Mucosa of descending colon (tissue), 3 donors: ENCODE data around the gene MAST1. TPM values are rescaled to one million over a fixed set of nuclear protein-coding genes. Genes with fewer than 3 reads are reported as not detected.
"Not testable (repeated sequence)": the region's sequence is repeated elsewhere in the genome, so short reads cannot be mapped to it uniquely, and the experiment has no call there.

ENCODE experiments used
- ATAC-seq: fragments of 200-7000 bp; cut with Tn5 transposase; one replicate; pipeline ENCODE4 v1.9.1; 2020; ENCODE audit warnings: mild to moderate bottlenecking, moderate library complexity
- DNase-seq, 3 donors: peaks; one replicate each; pipeline ENCODE4 v3.0.0-alpha.2; 2020
- H3K36me3 ChIP-seq: fragments of 200-600 bp; one replicate; pipeline ENCODE4 v1.8.0; 2021; ENCODE audit warnings: low read depth, mild to moderate bottlenecking
- H3K4me1 ChIP-seq: fragments of 200-600 bp; one replicate; pipeline ENCODE4 v1.8.0; 2021; ENCODE audit warnings: low read depth, mild to moderate bottlenecking
- H3K4me3 ChIP-seq: fragments of 200-600 bp; one replicate; pipeline ENCODE4 v1.8.0; 2021; ENCODE audit warnings: mild to moderate bottlenecking
- H3K9me3 ChIP-seq: fragments of 200-600 bp; one replicate; pipeline ENCODE4 v1.8.0; 2021; ENCODE audit warnings: mild to moderate bottlenecking
- intact Hi-C, 2 donors: fragments of 100-400 bp; cut with DNase I in 1 of 2; cut with micrococcal nuclease in 1 of 2; formaldehyde crosslinking; loops; one replicate each; pipeline versions ENCODE4 v1.11.0 to v1.11.1; 2022; cut with DNase I, micrococcal nuclease
- total RNA-seq, 3 donors: library from RNA; stranded (reverse); fragmentation: NEBNext Ultra II Directional in 2 of 3; extraction: Animal tissue kit (Norgen Biotek cat#: 25700) in 2 of 3; gene quantifications; one replicate each; pipeline versions ENCODE4 v1.2.1 to v1.2.4, GENCODE V29; 2021 to 2023
- TF ChIP-seq, protein P1 (sequence below): fragments of 200-600 bp; IDR thresholded peaks from one replicate; pipeline ENCODE4 v1.8.0; 2022; ENCODE audit warnings: antibody characterized with exemption, mild to moderate bottlenecking
- donor health status: DM: no; HTN: no; CAD: no; lungs with moderate emphysema.
- donor health status: DM: no; HTN: no; CAD: no.
- donor health status: DM: no; HTN: yes; CAD: no.

The MAST1 gene
- total RNA-seq, 3 donors from 2014 or later, result 0.69 to 4.1 (median 1.2) TPM

DNA sequence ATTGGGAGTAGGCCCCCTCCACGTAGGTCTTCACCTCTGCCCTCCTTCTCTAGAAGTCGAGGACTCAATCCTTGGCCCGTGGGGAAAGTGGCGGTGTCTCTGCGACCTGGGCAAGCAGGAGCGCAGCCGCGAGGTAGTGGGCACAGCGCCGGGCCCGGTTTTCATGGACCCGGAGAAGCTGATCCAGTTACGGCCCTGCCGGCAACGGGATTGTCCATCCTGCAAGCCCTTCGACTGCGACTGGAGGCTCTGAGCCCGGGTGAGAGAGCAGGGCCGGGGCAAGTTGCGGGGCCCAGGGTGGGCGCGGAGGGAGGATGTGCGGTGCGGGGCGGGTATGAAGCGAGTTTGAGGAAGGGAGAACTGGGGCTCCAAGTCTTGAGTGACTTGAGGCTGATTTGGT lies 34.3 kb upstream of the MAST1 start:
- ATAC-seq, result no peak
- Histone ChIP-seq H3K36me3 (no peaks in the 10 kb centered on the region), H3K4me1 (peaks cover 16% of the 10 kb centered on the region), H3K9me3 (no peaks in the 10 kb centered on the region), H3K4me3 (no peak overlapping the region)
- intact Hi-C loops, result no loop called here
- peak in 1 of 3 donors; percentile 60 for DNase-seq
- TF ChIP-seq, protein P1, sequence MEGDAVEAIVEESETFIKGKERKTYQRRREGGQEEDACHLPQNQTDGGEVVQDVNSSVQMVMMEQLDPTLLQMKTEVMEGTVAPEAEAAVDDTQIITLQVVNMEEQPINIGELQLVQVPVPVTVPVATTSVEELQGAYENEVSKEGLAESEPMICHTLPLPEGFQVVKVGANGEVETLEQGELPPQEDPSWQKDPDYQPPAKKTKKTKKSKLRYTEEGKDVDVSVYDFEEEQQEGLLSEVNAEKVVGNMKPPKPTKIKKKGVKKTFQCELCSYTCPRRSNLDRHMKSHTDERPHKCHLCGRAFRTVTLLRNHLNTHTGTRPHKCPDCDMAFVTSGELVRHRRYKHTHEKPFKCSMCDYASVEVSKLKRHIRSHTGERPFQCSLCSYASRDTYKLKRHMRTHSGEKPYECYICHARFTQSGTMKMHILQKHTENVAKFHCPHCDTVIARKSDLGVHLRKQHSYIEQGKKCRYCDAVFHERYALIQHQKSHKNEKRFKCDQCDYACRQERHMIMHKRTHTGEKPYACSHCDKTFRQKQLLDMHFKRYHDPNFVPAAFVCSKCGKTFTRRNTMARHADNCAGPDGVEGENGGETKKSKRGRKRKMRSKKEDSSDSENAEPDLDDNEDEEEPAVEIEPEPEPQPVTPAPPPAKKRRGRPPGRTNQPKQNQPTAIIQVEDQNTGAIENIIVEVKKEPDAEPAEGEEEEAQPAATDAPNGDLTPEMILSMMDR, result no peak

DNA sequence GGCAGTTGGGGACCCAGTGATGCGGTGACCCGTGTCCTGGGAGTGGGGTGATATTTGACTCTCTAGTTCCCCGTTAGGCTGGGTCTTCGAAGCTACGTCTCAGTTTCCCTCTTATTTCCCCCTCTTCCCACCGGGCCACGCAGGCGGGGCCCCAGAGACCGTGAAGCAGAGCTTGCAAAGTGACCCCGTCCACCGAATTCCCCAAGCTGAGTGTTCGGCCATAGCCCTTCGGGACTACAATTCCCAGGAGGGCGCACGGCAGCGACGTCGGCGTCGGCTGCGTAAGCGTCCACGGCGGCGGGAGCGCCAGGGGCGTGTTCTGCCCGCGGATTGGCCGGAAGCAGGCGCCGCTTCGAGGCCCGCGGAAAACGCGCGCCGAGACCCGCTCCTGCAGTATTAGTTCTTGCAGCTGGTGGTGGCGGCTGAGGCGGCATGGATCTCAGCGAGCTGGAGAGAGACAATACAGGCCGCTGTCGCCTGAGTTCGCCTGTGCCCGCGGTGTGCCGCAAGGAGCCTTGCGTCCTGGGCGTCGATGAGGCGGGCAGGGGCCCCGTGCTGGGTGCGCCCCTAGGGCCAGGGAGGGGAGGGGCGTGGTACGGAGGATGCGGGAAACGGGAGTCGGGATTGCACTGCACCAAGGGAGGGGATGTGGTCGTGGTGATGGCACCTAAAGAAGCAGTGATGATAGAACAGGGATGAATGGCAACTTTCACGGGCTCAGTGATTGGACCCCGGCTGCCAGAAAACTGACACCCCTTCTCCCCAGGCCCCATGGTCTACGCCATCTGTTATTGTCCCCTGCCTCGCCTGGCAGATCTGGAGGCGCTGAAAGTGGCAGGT lies 31.9 kb upstream of the MAST1 start, which contains the start of gene RNASEH2A:
Gene RNASEH2A, plus strand, starts transcription at position 343 of the 840 bp plus-strand sequence. Its CDS starts 90 bp downstream, at position 433.
- H3K4me1 ChIP-seq, result peaks cover 8% of the 10 kb centered on the region
- TF ChIP-seq, protein P1, result no peak
- H3K4me3 ChIP-seq, result peak within 1 kb of the TSS; percentile 20
- no peaks in the 10 kb centered on the region for H3K36me3 ChIP-seq
- intact Hi-C loops, result no loop called here
- ATAC-seq (peak; percentile 87), DNase-seq (peak; percentile 93)
- H3K9me3 ChIP-seq, result no peaks in the 10 kb centered on the region

DNA sequence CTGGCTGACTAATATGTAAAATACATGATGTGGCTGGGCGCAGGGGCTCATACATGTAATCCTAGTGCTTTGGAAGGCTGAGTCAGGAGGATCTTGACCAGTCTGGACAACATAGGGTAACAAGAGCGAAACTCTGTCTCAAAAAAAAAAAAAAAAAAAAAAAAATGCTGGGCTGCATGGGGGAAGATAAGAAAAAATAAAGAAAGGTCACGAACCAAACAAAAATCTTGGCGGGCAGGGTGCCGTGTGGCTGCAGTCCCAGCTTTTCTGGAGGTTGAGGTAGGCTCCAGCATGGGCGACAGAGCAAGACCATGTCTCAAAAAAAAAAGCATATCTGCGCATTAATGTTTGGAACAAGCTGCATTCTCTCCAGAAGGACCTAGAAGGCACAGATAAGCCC lies 23.2 kb upstream of the MAST1 start:
- ATAC-seq (no peak), DNase-seq (no peak)
- TF ChIP-seq, protein P1, result no peak
- H3K36me3 ChIP-seq, result no peaks in the 10 kb centered on the region
- H3K4me1 ChIP-seq, result no peaks in the 10 kb centered on the region
- no peak overlapping the region for H3K4me3 ChIP-seq
- no peaks in the 10 kb centered on the region for H3K9me3 ChIP-seq
- intact Hi-C loops, result no loop called here

DNA sequence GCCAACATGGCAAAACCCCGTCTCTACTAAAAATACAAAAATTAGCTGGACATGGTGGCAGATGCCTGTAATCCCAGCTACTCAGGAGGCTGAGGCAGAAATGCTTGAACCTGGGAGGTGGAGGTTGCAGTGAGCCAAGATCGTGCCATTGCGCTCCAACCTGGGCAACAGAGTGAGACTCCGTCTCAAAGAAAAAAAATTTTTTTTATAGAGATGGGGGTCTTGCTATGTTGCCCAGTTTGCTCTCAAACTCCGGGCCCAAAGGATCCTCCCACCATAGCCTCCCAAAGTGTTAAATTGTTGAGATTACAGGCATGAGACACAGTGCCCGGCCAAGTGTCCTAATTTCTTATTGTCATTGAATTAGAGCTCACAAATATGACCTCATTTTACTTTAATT lies 21.1 kb upstream of the MAST1 start:
- intact Hi-C loops, ATAC-seq, H3K4me3 ChIP-seq, H3K4me1 ChIP-seq, H3K9me3 ChIP-seq, DNase-seq, H3K36me3 ChIP-seq: not testable (repeated sequence)

DNA sequence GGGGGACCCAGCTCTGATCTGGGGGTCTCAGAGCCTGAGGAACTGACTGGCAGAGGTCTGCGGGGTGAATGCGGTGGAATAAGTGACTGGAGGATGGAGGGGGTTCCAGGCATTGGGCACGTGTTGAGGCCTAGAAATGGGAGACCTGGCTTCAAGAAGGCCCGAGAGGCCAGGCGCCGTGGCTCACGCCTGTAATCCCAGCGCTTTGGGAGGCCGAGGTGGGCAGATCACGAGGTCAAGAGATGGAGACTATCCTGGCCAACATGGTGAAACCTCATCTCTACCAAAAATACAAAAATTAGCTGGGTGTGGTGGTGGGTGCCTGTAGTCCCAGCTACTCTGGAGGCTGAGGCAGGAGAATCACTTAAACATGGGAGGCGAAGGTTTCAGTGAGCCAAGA lies 20.5 kb upstream of the MAST1 start:
- H3K36me3 ChIP-seq, H3K9me3 ChIP-seq, H3K4me1 ChIP-seq, ATAC-seq, intact Hi-C loops, H3K4me3 ChIP-seq, DNase-seq: not testable (repeated sequence)

DNA sequence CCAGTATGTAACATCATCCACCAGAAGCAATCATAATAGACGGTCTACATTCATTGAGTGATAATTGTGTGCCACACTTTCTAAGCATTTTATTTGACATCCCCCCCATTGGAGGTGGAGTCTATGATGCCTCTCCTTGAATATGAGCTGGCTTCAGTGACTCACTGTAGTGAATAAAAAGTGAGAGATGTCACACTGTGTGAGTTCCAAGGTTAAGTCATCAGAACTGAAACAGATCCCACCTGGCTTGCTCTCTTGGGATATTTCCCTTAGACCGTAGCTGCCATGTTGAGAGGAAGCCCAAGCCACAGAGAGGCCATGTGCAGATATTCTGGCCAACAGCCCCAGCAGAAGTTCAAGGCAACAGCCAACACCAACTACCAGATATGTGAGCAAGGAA lies 16.6 kb upstream of the MAST1 start:
- H3K4me3 ChIP-seq, result no peak overlapping the region
- no peak for DNase-seq
- TF ChIP-seq, protein P1, result no peak

More for the DNA sequence above, 16.6 kb upstream of the MAST1 start:
- intact Hi-C loops, result no loop called here
- Histone ChIP-seq H3K9me3 (no peaks in the 10 kb centered on the region), H3K36me3 (no peaks in the 10 kb centered on the region), H3K4me1 (no peaks in the 10 kb centered on the region)
- no peak for ATAC-seq
